KMS-11 (cell line): Measurements from ENCODE around the gene PBRM1.
A peak's percentile ranks its signal among the peaks of the same experiment; 100 is the strongest.

Source experiments
- H2AFZ ChIP-seq: fragments of 200-600 bp; sonication (generic); 2 replicates; pipeline ENCODE4 v1.6.1; 2016; ENCODE audit warnings: antibody characterized with exemption, mixed run types, low read depth
- H3K27ac ChIP-seq: fragments of 200-600 bp; sonication (generic); 2 replicates; pipeline ENCODE4 v1.6.1; 2016; ENCODE audit warnings: mild to moderate bottlenecking, mixed run types
- H3K27me3 ChIP-seq: fragments of 200-600 bp; sonication (generic); 2 replicates; pipeline ENCODE4 v1.6.1; 2017; ENCODE audit warnings: mild to moderate bottlenecking, low read depth, mixed run types, moderate library complexity; ENCODE audit not compliant: insufficient read depth
- H3K36me3 ChIP-seq: fragments of 200-600 bp; sonication (generic); 2 replicates; pipeline ENCODE4 v1.6.1; 2017; ENCODE audit warnings: mild to moderate bottlenecking, mixed run types; ENCODE audit not compliant: insufficient read depth
- H3K4me1 ChIP-seq: fragments of 200-600 bp; sonication (generic); 2 replicates; pipeline ENCODE4 v1.6.1; 2016; ENCODE audit warnings: mild to moderate bottlenecking, low read depth, mixed run types; ENCODE audit not compliant: poor library complexity, severe bottlenecking
- H3K4me2 ChIP-seq: fragments of 200-600 bp; sonication (generic); 2 replicates; pipeline ENCODE4 v1.7.0; 2016; ENCODE audit warnings: mild to moderate bottlenecking, mixed run types
- H3K4me3 ChIP-seq: fragments of 200-600 bp; sonication (generic); IDR thresholded peaks from 2 replicates; pipeline ENCODE4 v1.6.1; 2017; ENCODE audit warnings: low read depth, low read length, mixed read lengths; ENCODE audit not compliant: insufficient read depth
- H3K79me2 ChIP-seq: fragments of 200-600 bp; sonication (generic); 2 replicates; pipeline ENCODE4 v1.6.1; 2016; ENCODE audit warnings: low read depth, mixed run types; ENCODE audit not compliant: insufficient read depth
- H3K9ac ChIP-seq: fragments of 200-600 bp; sonication (generic); 2 replicates; pipeline ENCODE4 v1.6.1; 2016; ENCODE audit warnings: mild to moderate bottlenecking, mixed run types
- H4K20me1 ChIP-seq: fragments of 200-600 bp; sonication (generic); 2 replicates; pipeline ENCODE4 v1.6.1; 2016; ENCODE audit warnings: mild to moderate bottlenecking, mixed run types; ENCODE audit not compliant: insufficient read depth
- CTCF ChIP-seq: fragments of 200-600 bp; sonication (generic); conservative IDR thresholded peaks from 2 replicates; pipeline ENCODE4 v1.6.1; 2017; ENCODE audit warnings: low read depth, mild to moderate bottlenecking, antibody characterized with exemption, low read length, moderate library complexity, mixed read lengths

PBRM1 gene

GRCh38 chr3:52541050-52541449 is 144.7 kb downstream of the PBRM1 start:
- no peak overlapping the region for H3K27ac ChIP-seq
- no peak overlapping the region for H3K4me3 ChIP-seq
- peaks cover 38% of the 10 kb centered on the region; the same call in 1 of the 2 replicates for H3K79me2 ChIP-seq
- no peaks in the 10 kb centered on the region for H4K20me1 ChIP-seq
- no peaks in the 10 kb centered on the region for H3K27me3 ChIP-seq
- peaks cover 36% of the 10 kb centered on the region for H3K4me1 ChIP-seq
- no peak overlapping the region for H3K9ac ChIP-seq
- H3K36me3 ChIP-seq = no peaks in the 10 kb centered on the region; the same call in 1 of the 2 replicates
- H2AFZ ChIP-seq = no peak overlapping the region
- H3K4me2 ChIP-seq = no peak overlapping the region
- TF ChIP-seq CTCF = no peak

GRCh38 chr3:52539010-52539653 is 146.6 kb downstream of the PBRM1 start:
- H4K20me1 ChIP-seq = no peaks in the 10 kb centered on the region
- H3K4me1 ChIP-seq = peaks cover 18% of the 10 kb centered on the region
- no peak overlapping the region for H3K9ac ChIP-seq
- H2AFZ ChIP-seq = no peak overlapping the region
- H3K79me2 ChIP-seq = peaks cover 38% of the 10 kb centered on the region; the same call in 1 of the 2 replicates
- TF ChIP-seq CTCF = no peak
- no peak overlapping the region for H3K4me3 ChIP-seq
- H3K27me3 ChIP-seq = no peaks in the 10 kb centered on the region
- no peak overlapping the region; the same call in 1 of the 2 replicates for H3K4me2 ChIP-seq
- no peak overlapping the region for H3K27ac ChIP-seq
- H3K36me3 ChIP-seq = no peaks in the 10 kb centered on the region; the same call in 1 of the 2 replicates

GRCh38 chr3:52537726-52538421 is 147.8 kb downstream of the PBRM1 start:
- no peaks in the 10 kb centered on the region for H4K20me1 ChIP-seq
- H3K36me3 ChIP-seq = no peaks in the 10 kb centered on the region; the same call in 1 of the 2 replicates
- H3K4me3 ChIP-seq = peak overlapping the region; percentile 50
- TF ChIP-seq CTCF = no peak
- peak overlapping the region; percentile 95 for H3K4me2 ChIP-seq
- H3K4me1 ChIP-seq = peaks cover 18% of the 10 kb centered on the region
- H2AFZ ChIP-seq = no peak overlapping the region
- peaks cover 38% of the 10 kb centered on the region; the same call in 1 of the 2 replicates for H3K79me2 ChIP-seq
- no peak overlapping the region; the same call in 1 of the 2 replicates for H3K27ac ChIP-seq
- no peaks in the 10 kb centered on the region for H3K27me3 ChIP-seq
- peak overlapping the region; percentile 77; the same call in 1 of the 2 replicates for H3K9ac ChIP-seq

GRCh38 chr3:52537165-52537620 is 148.5 kb downstream of the PBRM1 start:
- Histone ChIP-seq H4K20me1 (no peaks in the 10 kb centered on the region), H3K4me2 (peak overlapping the region; percentile 95), H3K36me3 (no peaks in the 10 kb centered on the region; the same call in 1 of the 2 replicates), H3K79me2 (peaks cover 43% of the 10 kb centered on the region; the same call in 1 of the 2 replicates), H3K27ac (peak overlapping the region; percentile 57; the same call in 1 of the 2 replicates), H3K4me3 (peak overlapping the region; percentile 50), H3K4me1 (peaks cover 18% of the 10 kb centered on the region), H3K27me3 (no peaks in the 10 kb centered on the region), H2AFZ (0 out of 2 replicates have a peak overlapping the region, but pooled peaks have one; percentile 47), H3K9ac (peak overlapping the region; percentile 77)
- TF ChIP-seq CTCF = no peak
